ENCODE results near the gene PARD3. TPM values are rescaled to one million over a fixed set of nuclear protein-coding genes. Genes with fewer than 3 reads are reported as not detected.

PARD3 gene
- total RNA-seq, 4 donors from 2014 or later = 39.2 to 124 (median 48.0) TPM

DNA sequence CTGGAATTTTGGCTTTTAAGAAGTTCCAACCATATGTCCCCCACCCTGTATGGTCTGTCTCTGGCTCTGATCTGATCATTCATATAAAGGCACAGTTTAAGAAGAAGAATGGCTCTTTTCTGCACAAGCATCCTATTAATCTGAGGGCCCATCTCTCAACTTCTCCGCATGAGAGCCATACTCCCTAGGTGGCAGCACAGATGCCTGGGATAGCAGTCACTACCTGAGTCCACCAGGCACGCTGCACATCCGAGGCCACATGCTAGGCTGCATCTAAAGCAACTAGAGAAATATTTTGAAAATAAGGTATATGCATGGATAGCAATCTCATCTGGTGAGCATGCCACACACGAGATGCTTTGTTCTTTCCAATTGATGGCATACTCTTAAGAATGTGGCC, 565.5 kb downstream of the PARD3 start:
- H3K36me3 ChIP-seq = no peaks in the 10 kb centered on the region
- TF ChIP-seq, protein P1, sequence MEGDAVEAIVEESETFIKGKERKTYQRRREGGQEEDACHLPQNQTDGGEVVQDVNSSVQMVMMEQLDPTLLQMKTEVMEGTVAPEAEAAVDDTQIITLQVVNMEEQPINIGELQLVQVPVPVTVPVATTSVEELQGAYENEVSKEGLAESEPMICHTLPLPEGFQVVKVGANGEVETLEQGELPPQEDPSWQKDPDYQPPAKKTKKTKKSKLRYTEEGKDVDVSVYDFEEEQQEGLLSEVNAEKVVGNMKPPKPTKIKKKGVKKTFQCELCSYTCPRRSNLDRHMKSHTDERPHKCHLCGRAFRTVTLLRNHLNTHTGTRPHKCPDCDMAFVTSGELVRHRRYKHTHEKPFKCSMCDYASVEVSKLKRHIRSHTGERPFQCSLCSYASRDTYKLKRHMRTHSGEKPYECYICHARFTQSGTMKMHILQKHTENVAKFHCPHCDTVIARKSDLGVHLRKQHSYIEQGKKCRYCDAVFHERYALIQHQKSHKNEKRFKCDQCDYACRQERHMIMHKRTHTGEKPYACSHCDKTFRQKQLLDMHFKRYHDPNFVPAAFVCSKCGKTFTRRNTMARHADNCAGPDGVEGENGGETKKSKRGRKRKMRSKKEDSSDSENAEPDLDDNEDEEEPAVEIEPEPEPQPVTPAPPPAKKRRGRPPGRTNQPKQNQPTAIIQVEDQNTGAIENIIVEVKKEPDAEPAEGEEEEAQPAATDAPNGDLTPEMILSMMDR (IDR thresholded peaks at IDR 0.05) = no peak
- no peak for TF ChIP-seq POLR2A (IDR thresholded peaks at IDR 0.05)

GRCh38 chr10:34247560-34247959, 567.5 kb downstream of the PARD3 start:
- Histone ChIP-seq H3K4me1 (no peaks in the 10 kb centered on the region), H3K4me3 (no peak overlapping the region), H3K27me3 (no peaks in the 10 kb centered on the region), H3K27ac (no peak overlapping the region), H3K36me3 (no peaks in the 10 kb centered on the region), H3K9me3 (no peaks in the 10 kb centered on the region)
- no peak for DNase-seq
- TF ChIP-seq, protein P1 (IDR thresholded peaks at IDR 0.05) = no peak
- no peak for TF ChIP-seq POLR2A (IDR thresholded peaks at IDR 0.05)

More for the DNA sequence above, 565.5 kb downstream of the PARD3 start:
- Histone ChIP-seq H3K4me3 (no peak overlapping the region), H3K27ac (no peak overlapping the region), H3K27me3 (no peaks in the 10 kb centered on the region), H3K9me3 (no peaks in the 10 kb centered on the region), H3K4me1 (no peaks in the 10 kb centered on the region)
- DNase-seq = no peak

DNA sequence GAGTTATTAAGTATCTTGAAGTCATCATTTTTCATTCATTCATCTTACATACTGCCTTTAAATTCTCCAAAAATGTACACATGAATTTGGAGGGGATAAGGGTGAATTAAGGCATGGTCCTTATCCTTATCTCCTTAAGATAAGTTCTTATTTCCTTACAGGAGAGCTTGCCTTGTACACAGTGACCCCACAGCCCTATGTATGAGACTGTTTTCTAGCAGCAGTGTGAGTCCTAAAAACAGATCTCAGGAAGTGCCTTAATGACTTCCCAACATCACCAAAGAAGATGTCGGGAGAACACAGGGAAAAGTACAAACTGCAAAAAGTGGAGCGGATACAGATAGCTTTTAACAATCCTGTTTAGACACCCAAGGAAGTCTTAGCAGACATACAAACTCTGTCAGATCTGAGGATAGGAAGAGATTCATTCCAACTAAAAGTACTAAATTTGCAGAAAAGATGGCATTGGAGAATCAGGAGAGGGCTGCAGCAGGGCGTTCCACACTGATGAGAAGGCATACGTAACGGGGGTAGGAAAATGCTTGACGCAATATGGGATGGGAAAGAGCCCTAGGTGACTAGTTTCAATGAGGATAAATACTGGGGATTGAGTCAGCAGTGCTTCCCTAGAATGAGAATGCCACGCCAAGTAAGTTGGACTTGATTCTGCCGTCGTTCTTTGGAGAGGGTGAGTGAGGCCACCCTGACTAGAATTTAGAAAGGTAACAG, 570.2 kb downstream of the PARD3 start:
- TF ChIP-seq, protein P1 (IDR thresholded peaks at IDR 0.05) = no peak
- TF ChIP-seq POLR2A (IDR thresholded peaks at IDR 0.05) = no peak
- Histone ChIP-seq H3K9me3 (no peaks in the 10 kb centered on the region), H3K36me3 (no peaks in the 10 kb centered on the region), H3K27me3 (no peaks in the 10 kb centered on the region), H3K27ac (no peak overlapping the region), H3K4me3 (no peak overlapping the region), H3K4me1 (no peaks in the 10 kb centered on the region)
- DNase-seq = no peak

DNA sequence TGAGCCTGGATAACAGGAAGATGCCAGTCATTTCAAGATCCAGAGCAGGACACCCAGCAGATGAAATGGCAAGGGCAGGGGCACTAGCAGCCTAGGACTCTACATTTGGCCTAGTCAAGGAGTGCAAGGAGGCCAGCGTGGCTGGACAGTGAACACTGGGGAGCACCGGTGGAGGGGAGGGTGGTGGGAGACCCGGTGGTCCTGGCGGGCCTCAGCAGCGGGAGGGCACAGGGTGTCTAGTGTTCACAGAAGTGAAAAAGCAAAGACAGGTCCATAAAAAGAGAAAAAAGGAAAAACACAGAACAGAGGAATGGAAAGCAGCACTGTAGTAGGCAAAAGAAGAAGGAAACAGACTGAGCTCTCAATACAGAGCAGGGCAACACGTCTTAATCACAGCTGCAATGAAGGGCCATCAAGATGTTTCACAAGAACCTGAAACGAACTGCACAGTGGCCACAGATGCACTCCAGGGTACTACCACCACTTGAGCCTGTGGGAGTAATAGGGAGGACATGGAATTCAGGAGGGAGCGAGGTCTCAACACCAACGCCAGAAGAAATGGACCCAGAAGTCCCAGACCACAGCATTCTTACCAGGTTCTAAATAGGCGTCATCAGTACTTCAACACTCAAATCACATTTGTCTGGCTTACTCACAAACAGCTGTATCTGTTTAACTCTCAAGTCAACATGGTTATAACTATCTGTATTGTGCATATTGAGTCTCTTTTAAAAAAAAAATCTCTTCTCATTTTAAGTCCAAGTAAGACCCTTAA, 573.7 kb downstream of the PARD3 start:
- H3K27me3 ChIP-seq = no peaks in the 10 kb centered on the region
- TF ChIP-seq, protein P1 (IDR thresholded peaks at IDR 0.05) = no peak
- TF ChIP-seq POLR2A (IDR thresholded peaks at IDR 0.05) = no peak
- DNase-seq = no peak

DNA sequence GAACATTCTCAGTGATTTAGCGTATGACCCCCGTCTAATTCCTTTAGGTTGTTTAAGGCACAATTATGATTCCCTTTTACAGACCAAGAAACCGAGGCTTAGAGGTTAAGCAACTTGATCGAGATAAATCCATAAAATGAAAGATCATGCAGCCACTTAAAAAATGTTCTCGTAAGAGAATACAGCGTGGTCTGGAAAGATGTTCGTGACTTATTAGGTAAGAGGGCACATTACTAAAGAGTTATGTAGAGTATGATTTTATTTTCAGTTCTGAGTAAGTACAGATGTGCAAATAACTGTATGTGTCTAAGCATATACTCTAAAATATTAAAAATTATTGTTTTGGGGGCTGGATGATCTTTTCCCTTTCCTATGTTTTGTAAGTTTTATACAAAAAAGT, 575.1 kb downstream of the PARD3 start:
- H3K9me3 ChIP-seq = no peaks in the 10 kb centered on the region
- no peak overlapping the region for H3K27ac ChIP-seq
- no peak for DNase-seq
- H3K4me1 ChIP-seq = no peaks in the 10 kb centered on the region
- no peaks in the 10 kb centered on the region for H3K27me3 ChIP-seq
- no peaks in the 10 kb centered on the region for H3K36me3 ChIP-seq
- TF ChIP-seq POLR2A (IDR thresholded peaks at IDR 0.05) = no peak
- TF ChIP-seq, protein P1 (IDR thresholded peaks at IDR 0.05) = no peak
- no peak overlapping the region for H3K4me3 ChIP-seq

More for the DNA sequence above, 573.7 kb downstream of the PARD3 start:
- Histone ChIP-seq H3K36me3 (no peaks in the 10 kb centered on the region), H3K4me3 (no peak overlapping the region), H3K9me3 (no peaks in the 10 kb centered on the region), H3K27ac (no peak overlapping the region), H3K4me1 (no peaks in the 10 kb centered on the region)

Data from Peyer's patch (tissue), 4 donors.